SK-N-SH treated with all-trans-retinoic acid at 6 μM for 48 hours (cell line): ENCODE data around the gene PLPP3.

Experiments
- ESRRG ChIP-seq: fragments of 250-450 bp; sonication (Bioruptor Pico); IDR thresholded peaks from 2 replicates; pipeline ENCODE4 v1.6.1; 2021; ENCODE audit warnings: mild to moderate bottlenecking
- TOX ChIP-seq: fragments of 250-450 bp; sonication (Bioruptor Pico); IDR thresholded peaks from 2 replicates; pipeline ENCODE4 v1.8.0; 2021; ENCODE audit warnings: mild to moderate bottlenecking, moderate library complexity, borderline replicate concordance
- ZFP30 ChIP-seq: fragments of 450-650 bp; formaldehyde crosslinking; IDR thresholded peaks from 2 replicates; pipeline ENCODE4 v1.5.0; 2022; ENCODE audit warnings: mild to moderate bottlenecking, moderate library complexity
- ZNF70 ChIP-seq: fragments of 450-650 bp; formaldehyde crosslinking; IDR thresholded peaks from 2 replicates; pipeline ENCODE4 v1.5.0; 2020; ENCODE audit warnings: mild to moderate bottlenecking, moderate library complexity
- TF ChIP-seq, protein P1 (sequence below): fragments of 250-450 bp; sonication (Bioruptor Pico); IDR thresholded peaks from 2 replicates; pipeline ENCODE4 v1.5.1; 2020; ENCODE audit warnings: low read depth, mild to moderate bottlenecking, moderate library complexity

DNA sequence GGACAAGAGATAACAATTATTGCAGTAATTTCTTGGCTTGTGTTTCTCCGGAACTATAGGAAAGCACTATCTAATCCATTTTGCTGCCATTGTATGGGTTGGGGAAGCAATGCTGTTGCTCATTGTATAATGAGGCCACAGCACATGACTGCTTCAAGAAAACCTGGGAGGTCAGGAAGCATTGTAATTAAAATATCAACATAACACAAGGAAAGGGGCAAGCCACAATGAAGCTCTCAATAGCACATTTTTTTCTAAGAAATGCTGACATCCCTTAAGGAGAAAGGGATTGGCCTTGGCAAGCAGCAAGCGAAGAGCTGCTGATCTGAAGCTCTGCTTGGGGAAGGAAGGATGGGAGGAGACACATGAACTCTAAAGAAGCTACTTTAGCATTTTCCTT lies 44.0 kb downstream of the PLPP3 start:
- TF ChIP-seq TOX (CRISPR knock-in tag) (no peak), ZNF70 (CRISPR knock-in tag) (no peak), ESRRG (CRISPR knock-in tag) (no peak), ZFP30 (no peak)
- TF ChIP-seq, protein P1, sequence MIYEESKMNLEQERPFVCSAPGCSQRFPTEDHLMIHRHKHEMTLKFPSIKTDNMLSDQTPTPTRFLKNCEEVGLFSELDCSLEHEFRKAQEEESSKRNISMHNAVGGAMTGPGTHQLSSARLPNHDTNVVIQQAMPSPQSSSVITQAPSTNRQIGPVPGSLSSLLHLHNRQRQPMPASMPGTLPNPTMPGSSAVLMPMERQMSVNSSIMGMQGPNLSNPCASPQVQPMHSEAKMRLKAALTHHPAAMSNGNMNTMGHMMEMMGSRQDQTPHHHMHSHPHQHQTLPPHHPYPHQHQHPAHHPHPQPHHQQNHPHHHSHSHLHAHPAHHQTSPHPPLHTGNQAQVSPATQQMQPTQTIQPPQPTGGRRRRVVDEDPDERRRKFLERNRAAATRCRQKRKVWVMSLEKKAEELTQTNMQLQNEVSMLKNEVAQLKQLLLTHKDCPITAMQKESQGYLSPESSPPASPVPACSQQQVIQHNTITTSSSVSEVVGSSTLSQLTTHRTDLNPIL (CRISPR knock-in tag), result no peak
